K562 (cell line): ENCODE results near the gene RBM45. TPM values are rescaled to one million over a fixed set of nuclear protein-coding genes. Genes with fewer than 3 reads are reported as not detected.

Experiments used
- GABPA ChIP-seq: fragments of 200-800 bp; sonication (Bioruptor generic); conservative IDR thresholded peaks from 2 replicates; pipeline ENCODE4 v1.6.1; 2016; ENCODE audit warnings: low read depth, missing genetic modification characterization, missing compliant biosample characterization
- NCOA2 ChIP-seq, 2 experiments: fragments of 450-650 bp; IDR thresholded peaks; 2 replicates each; pipeline ENCODE4 v1.6.1; 2018; ENCODE audit warnings: mild to moderate bottlenecking in 2 of 2, moderate library complexity in 1 of 2; ENCODE audit not compliant: partially characterized antibody in 2 of 2
- TBL1XR1 ChIP-seq, 2 experiments: IDR thresholded peaks; 2 replicates each; pipeline ENCODE4 v1.6.1; 2012; ENCODE audit warnings: improper control_type of control experiment in 2 of 2, low read length in 2 of 2, mild to moderate bottlenecking in 1 of 2
- polyA plus RNA-seq, 8 experiments: library from polyadenylated mRNA; depleted of rRNA in 4 of 8; stranded (reverse) in 5 of 8; unstranded in 3 of 8; fragments of >200 nt; fragmentation: Nextera tagmentation in 2 of 8; fragmentation: Illumina TruSeq in 1 of 8; extraction: Ambion mirVana in 2 of 8; extraction: Trizol in 1 of 8; gene quantifications; 2 replicates each; pipeline versions ENCODE4 v1.2.1 to v1.2.3, GENCODE V29; 2011 to 2014; ENCODE audit warnings: inconsistent platforms in 1 of 8, missing spikeins in 1 of 8
- total RNA-seq, 7 experiments: library from RNA; depleted of rRNA in 6 of 7; stranded (reverse); fragments of >200 nt in 6 of 7; fragmentation: Illumina TruSeq in 2 of 7; extraction: Trizol in 2 of 7; gene quantifications; 2 replicates each; pipeline versions ENCODE4 v1.2.1 to v1.2.3, GENCODE V29; 2011 to 2021; ENCODE audit warnings: low replicate concordance in 1 of 7
- TF ChIP-seq, protein P1 (sequence below): sonication (generic); formaldehyde crosslinking; IDR thresholded peaks from 2 replicates; pipeline ENCODE4 v1.8.1; 2023; ENCODE audit warnings: missing genetic modification reagents, mild to moderate bottlenecking, borderline replicate concordance

RBM45 gene
- total and polyA plus RNA-seq, 9 of the 15 experiments (the other 6 are each of a cell fraction or from before 2014, with no cell fraction given) = 6.7 to 22.0 (median 15.0) TPM

DNA sequence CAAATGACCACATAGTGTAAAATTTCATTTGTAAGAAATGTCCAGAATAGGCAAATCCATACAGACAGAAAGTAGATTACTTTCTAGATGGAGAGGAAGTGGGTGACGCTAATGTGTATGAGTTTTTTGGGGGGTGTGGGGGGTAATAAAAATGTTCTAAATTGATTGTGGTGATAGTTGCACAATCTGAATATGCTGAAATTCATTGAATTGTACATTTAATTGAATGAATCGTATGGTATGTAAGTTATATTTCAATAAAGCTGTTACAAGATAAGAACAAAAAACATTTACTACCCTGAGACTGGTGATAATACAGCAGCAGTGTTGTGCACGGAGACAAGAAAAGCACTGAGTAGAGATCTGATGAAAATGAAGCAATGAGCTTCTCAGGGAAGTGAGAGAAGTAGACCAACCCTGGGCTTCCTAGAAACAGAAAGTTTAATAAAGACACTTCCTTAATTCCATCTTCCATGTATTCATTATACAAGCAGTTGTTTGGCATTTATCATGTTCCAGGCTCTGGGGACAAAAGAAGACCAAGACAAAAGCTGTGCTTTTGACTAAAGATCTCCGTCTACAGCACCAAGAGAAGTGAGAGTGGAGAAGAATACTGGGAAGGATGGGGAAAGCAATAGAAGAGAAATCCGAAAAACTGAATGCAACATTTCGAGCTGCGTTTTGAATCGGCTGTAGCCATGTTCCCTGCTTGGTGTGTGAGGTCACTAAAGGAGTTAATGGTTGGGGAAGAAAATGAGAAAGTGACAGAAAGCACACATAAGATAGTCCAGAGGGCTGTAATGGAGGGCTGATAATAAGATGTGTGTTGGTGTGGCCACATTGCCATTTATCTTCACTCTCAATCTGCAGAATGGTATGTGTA, 37.9 kb upstream of the RBM45 start (continued):
- TF ChIP-seq, protein P1, sequence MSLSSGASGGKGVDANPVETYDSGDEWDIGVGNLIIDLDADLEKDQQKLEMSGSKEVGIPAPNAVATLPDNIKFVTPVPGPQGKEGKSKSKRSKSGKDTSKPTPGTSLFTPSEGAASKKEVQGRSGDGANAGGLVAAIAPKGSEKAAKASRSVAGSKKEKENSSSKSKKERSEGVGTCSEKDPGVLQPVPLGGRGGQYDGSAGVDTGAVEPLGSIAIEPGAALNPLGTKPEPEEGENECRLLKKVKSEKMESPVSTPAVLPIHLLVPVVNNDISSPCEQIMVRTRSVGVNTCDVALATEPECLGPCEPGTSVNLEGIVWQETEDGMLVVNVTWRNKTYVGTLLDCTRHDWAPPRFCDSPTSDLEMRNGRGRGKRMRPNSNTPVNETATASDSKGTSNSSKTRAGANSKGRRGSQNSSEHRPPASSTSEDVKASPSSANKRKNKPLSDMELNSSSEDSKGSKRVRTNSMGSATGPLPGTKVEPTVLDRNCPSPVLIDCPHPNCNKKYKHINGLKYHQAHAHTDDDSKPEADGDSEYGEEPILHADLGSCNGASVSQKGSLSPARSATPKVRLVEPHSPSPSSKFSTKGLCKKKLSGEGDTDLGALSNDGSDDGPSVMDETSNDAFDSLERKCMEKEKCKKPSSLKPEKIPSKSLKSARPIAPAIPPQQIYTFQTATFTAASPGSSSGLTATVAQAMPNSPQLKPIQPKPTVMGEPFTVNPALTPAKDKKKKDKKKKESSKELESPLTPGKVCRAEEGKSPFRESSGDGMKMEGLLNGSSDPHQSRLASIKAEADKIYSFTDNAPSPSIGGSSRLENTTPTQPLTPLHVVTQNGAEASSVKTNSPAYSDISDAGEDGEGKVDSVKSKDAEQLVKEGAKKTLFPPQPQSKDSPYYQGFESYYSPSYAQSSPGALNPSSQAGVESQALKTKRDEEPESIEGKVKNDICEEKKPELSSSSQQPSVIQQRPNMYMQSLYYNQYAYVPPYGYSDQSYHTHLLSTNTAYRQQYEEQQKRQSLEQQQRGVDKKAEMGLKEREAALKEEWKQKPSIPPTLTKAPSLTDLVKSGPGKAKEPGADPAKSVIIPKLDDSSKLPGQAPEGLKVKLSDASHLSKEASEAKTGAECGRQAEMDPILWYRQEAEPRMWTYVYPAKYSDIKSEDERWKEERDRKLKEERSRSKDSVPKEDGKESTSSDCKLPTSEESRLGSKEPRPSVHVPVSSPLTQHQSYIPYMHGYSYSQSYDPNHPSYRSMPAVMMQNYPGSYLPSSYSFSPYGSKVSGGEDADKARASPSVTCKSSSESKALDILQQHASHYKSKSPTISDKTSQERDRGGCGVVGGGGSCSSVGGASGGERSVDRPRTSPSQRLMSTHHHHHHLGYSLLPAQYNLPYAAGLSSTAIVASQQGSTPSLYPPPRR (CRISPR knock-in tag) = no peak
- TF ChIP-seq TBL1XR1 (IDR thresholded peaks at IDR 0.05; ENCODE audit: low read length in 2 of 2) = no peak
- TF ChIP-seq NCOA2 (IDR thresholded peaks at IDR 0.05; ENCODE audit: partially characterized antibody in 2 of 2) = peak in 1 of 2 experiments; percentile 17
- TF ChIP-seq GABPA (tag) = peak; percentile 18; the same call in 1 of the 2 replicates
